Peyer's patch (tissue), 4 donors: ENCODE results near the gene CDH4. TPM values are rescaled to one million over a fixed set of nuclear protein-coding genes. Genes with fewer than 3 reads are reported as not detected.

Experiments used
- DNase-seq, 3 donors: peaks; one replicate each; pipeline ENCODE4 v3.0.0-alpha.2; 2017 to 2019
- H3K27ac ChIP-seq, 4 donors: fragments of 200-600 bp; sonication (generic); one replicate each; pipeline ENCODE4 v1.5.1; 2016 to 2019
- H3K27me3 ChIP-seq, 2 donors: fragments of 200-600 bp; sonication (generic); one replicate each; pipeline ENCODE4 v1.5.1; 2019
- H3K36me3 ChIP-seq, 3 donors: fragments of 200-600 bp; sonication (generic); one replicate each; pipeline ENCODE4 v1.5.1; 2016 to 2019
- H3K4me1 ChIP-seq, 4 donors: fragments of 200-600 bp; sonication (generic); one replicate each; pipeline ENCODE4 v1.5.1; 2016 to 2019
- H3K4me3 ChIP-seq, 4 donors: fragments of 200-600 bp; sonication (generic); 1 replicate in 3 of 4; 2 replicates in 1 of 4; pipeline ENCODE4 v1.5.1; 2016 to 2019; ENCODE audit warnings: mild to moderate bottlenecking in 1 of 4
- H3K9me3 ChIP-seq, 4 donors: fragments of 200-600 bp; sonication (generic); one replicate each; pipeline ENCODE4 v1.5.1; 2016 to 2019; ENCODE audit warnings: mild to moderate bottlenecking in 1 of 4
- POLR2A ChIP-seq, 2 donors: fragments of 450-650 bp; IDR thresholded peaks; one replicate each; pipeline ENCODE4 v1.5.1; 2017; ENCODE audit warnings: antibody characterized with exemption in 2 of 2, mild to moderate bottlenecking in 2 of 2, moderate library complexity in 2 of 2
- total RNA-seq, 4 donors: library from RNA; depleted of rRNA; stranded (reverse); fragments of >200 nt; gene quantifications; one replicate each; pipeline ENCODE4 v1.1.0, GENCODE V29; 2016
- TF ChIP-seq, protein P1 (sequence below), 6 experiments: fragments of 450-650 bp in 4 of 6; fragments of 200-600 bp in 2 of 6; sonication (generic) in 1 of 6; IDR thresholded peaks; one replicate each; pipeline ENCODE4 v1.5.1; 2017 to 2019; ENCODE audit warnings: antibody characterized with exemption in 6 of 6, mild to moderate bottlenecking in 3 of 6, moderate library complexity in 1 of 6

CDH4 gene
- total RNA-seq, 4 donors from 2014 or later: 0.27 TPM; not detected in 3

GRCh38 chr20:61727761-61728160, 475.7 kb downstream of the CDH4 start:
- Histone ChIP-seq H3K27ac (no peak overlapping the region), H3K4me1 (no peaks in the 10 kb centered on the region), H3K27me3 (no peaks in the 10 kb centered on the region), H3K36me3 (no peaks in the 10 kb centered on the region), H3K4me3 (no peak overlapping the region), H3K9me3 (no peaks in the 10 kb centered on the region)
- TF ChIP-seq, protein P1, sequence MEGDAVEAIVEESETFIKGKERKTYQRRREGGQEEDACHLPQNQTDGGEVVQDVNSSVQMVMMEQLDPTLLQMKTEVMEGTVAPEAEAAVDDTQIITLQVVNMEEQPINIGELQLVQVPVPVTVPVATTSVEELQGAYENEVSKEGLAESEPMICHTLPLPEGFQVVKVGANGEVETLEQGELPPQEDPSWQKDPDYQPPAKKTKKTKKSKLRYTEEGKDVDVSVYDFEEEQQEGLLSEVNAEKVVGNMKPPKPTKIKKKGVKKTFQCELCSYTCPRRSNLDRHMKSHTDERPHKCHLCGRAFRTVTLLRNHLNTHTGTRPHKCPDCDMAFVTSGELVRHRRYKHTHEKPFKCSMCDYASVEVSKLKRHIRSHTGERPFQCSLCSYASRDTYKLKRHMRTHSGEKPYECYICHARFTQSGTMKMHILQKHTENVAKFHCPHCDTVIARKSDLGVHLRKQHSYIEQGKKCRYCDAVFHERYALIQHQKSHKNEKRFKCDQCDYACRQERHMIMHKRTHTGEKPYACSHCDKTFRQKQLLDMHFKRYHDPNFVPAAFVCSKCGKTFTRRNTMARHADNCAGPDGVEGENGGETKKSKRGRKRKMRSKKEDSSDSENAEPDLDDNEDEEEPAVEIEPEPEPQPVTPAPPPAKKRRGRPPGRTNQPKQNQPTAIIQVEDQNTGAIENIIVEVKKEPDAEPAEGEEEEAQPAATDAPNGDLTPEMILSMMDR (IDR thresholded peaks at IDR 0.05): no peak
- no peak for TF ChIP-seq POLR2A (IDR thresholded peaks at IDR 0.05)
- no peak for DNase-seq

DNA sequence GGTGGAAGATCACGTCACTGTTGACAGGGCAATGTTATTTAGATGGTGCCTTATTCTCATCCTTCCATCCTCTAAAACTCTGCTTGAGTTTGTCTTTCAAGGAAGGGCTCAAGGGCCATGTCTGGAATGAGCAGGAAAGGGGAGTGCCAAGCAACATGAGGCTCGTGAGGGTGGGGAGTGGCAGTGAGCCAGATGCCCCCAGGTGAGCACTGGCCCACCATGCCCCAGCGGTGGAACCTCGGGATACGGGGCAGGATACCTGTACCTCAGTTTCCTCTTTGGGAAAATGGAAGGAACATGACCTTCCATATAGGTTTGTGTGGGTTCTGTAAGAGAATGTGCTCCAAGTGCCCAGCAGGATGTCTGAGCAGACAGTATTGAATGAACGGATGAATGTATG, 476.3 kb downstream of the CDH4 start:
- no peak overlapping the region for H3K27ac ChIP-seq
- no peaks in the 10 kb centered on the region for H3K36me3 ChIP-seq
- no peaks in the 10 kb centered on the region for H3K27me3 ChIP-seq
- H3K9me3 ChIP-seq: no peaks in the 10 kb centered on the region
- TF ChIP-seq POLR2A (IDR thresholded peaks at IDR 0.05): no peak
- TF ChIP-seq, protein P1 (IDR thresholded peaks at IDR 0.05): no peak
- H3K4me3 ChIP-seq: no peak overlapping the region
- DNase-seq: no peak
- no peaks in the 10 kb centered on the region for H3K4me1 ChIP-seq

- H3K36me3 ChIP-seq: no peaks in the 10 kb centered on the region
- H3K4me3 ChIP-seq: no peak overlapping the region
- no peak overlapping the region for H3K27ac ChIP-seq
- H3K9me3 ChIP-seq: no peaks in the 10 kb centered on the region
- DNase-seq: no peak
- no peak for TF ChIP-seq POLR2A (IDR thresholded peaks at IDR 0.05)
- TF ChIP-seq, protein P1 (IDR thresholded peaks at IDR 0.05): no peak
- H3K4me1 ChIP-seq: no peaks in the 10 kb centered on the region
- no peaks in the 10 kb centered on the region for H3K27me3 ChIP-seq
Observed at GRCh38 chr20:61728786-61729770, 477.0 kb downstream of the CDH4 start.

DNA sequence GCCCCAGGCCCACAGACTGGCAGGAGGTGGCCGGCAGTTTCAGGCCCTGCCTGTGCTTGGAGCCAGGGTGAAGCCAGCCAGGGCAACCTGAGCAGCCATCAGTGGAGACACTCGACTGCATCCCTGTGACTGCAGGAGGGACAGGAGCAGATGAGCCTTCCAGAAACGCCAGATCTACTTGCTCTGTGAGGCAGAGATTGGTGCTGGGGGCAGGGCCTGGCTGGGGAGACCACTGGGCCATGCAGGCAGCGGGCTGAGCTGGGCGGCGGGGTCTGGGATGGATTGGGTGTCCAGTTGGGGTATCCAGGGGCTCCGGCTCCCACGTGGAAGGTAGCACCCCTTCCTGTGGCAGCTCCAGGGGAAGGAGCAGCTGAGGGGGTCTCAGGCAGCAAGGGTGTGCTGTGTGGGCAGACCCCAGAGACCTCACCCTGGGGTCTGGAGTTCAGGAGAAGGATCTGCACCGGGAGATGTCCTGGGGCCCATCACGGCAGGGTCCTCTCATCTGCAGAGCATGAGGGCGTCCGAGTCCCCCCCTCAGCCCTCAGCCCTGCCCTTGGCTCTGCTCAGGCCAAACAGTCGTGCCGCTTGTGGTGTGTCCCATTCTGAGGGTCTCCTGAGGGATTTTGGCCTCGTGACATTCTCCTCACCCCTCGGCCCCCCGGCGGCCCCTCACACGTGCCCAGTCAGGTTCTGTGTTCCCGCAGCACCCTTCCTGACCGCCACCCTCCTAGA, 478.7 kb downstream of the CDH4 start:
- no peaks in the 10 kb centered on the region for H3K4me1 ChIP-seq
- H3K36me3 ChIP-seq: no peaks in the 10 kb centered on the region
- no peak for DNase-seq
- H3K9me3 ChIP-seq: no peaks in the 10 kb centered on the region
- H3K27ac ChIP-seq: no peak overlapping the region
- TF ChIP-seq, protein P1 (IDR thresholded peaks at IDR 0.05): no peak
- no peak for TF ChIP-seq POLR2A (IDR thresholded peaks at IDR 0.05)
- H3K27me3 ChIP-seq: no peaks in the 10 kb centered on the region
- no peak overlapping the region for H3K4me3 ChIP-seq

- DNase-seq: peak in 1 of 3 donors; percentile 7
Observed at GRCh38 chr20:61731363-61732181, 479.5 kb downstream of the CDH4 start.

More at GRCh38 chr20:61731363-61732181, 479.5 kb downstream of the CDH4 start:
- H3K36me3 ChIP-seq: no peaks in the 10 kb centered on the region
- H3K9me3 ChIP-seq: no peaks in the 10 kb centered on the region
- H3K4me3 ChIP-seq: no peak overlapping the region
- H3K27ac ChIP-seq: no peak overlapping the region
- H3K27me3 ChIP-seq: no peaks in the 10 kb centered on the region
- no peaks in the 10 kb centered on the region for H3K4me1 ChIP-seq
- TF ChIP-seq, protein P1 (IDR thresholded peaks at IDR 0.05): no peak
- TF ChIP-seq POLR2A (IDR thresholded peaks at IDR 0.05): no peak
